ENCODE data around the gene IMMP2L. TPM values are rescaled to one million over a fixed set of nuclear protein-coding genes. Genes with fewer than 3 reads are reported as not detected.

IMMP2L gene
- total and polyA plus RNA-seq, 8 donors, result 2.5 to 40.8 (median 20.0) TPM; not detected in 1

GRCh38 chr7:111235709-111236108, 326.6 kb downstream of the IMMP2L start:
- TF ChIP-seq CTCF (IDR thresholded peaks at IDR 0.05) (no peak), POLR2A (IDR thresholded peaks at IDR 0.05) (no peak), EP300 (IDR thresholded peaks at IDR 0.05) (no peak), POLR2AphosphoS5 (IDR thresholded peaks at IDR 0.05) (no peak)
- Histone ChIP-seq H3K27me3 (no peaks in the 10 kb centered on the region), H3K36me3 (peaks cover 0 to 4% (median 2%) of the 10 kb centered on the region in 4 donors), H3K4me1 (peaks cover 0 to 6% (median 0%) of the 10 kb centered on the region in 4 donors), H3K9me3 (peaks cover 0 to 4% (median 0%) of the 10 kb centered on the region in 4 donors), H3K27ac (no peak overlapping the region), H3K4me3 (no peak overlapping the region)
- intact Hi-C loops (cut with DNase I; ENCODE audit: low total_unique reads), result no loop called here
- DNase-seq, result no peak

- H3K4me3 ChIP-seq, result no peak overlapping the region
- intact Hi-C loops (cut with DNase I; ENCODE audit: low total_unique reads), result no loop called here
- H3K9me3 ChIP-seq, result peaks cover 0 to 4% (median 0%) of the 10 kb centered on the region in 4 donors
- WGBS, 5 donors, result 69 to 80% (median 71%) methylated on average over 3 of the region's 3 CpGs
- H3K27ac ChIP-seq, result no peak overlapping the region
- H3K36me3 ChIP-seq, result peaks cover 0 to 4% (median 2%) of the 10 kb centered on the region in 4 donors
- peaks cover 0 to 6% (median 0%) of the 10 kb centered on the region in 4 donors for H3K4me1 ChIP-seq
- DNase-seq, result no peak
- H3K27me3 ChIP-seq, result no peaks in the 10 kb centered on the region
- no peak for TF ChIP-seq POLR2AphosphoS5 (IDR thresholded peaks at IDR 0.05)
- no peak for TF ChIP-seq CTCF (IDR thresholded peaks at IDR 0.05)
- no peak for TF ChIP-seq POLR2A (IDR thresholded peaks at IDR 0.05)
- TF ChIP-seq EP300 (IDR thresholded peaks at IDR 0.05), result no peak
These were observed 329.8 kb downstream of the IMMP2L start for GRCh38 chr7:111232249-111233084.

GRCh38 chr7:111229916-111230315, 332.4 kb downstream of the IMMP2L start:
- Histone ChIP-seq H3K9me3 (no peaks in the 10 kb centered on the region), H3K36me3 (peaks cover 0 to under 1% (median 0%) of the 10 kb centered on the region in 4 donors), H3K4me1 (peaks cover 0 to 6% (median 0%) of the 10 kb centered on the region in 4 donors), H3K4me3 (no peak overlapping the region), H3K27me3 (no peaks in the 10 kb centered on the region), H3K27ac (no peak overlapping the region)
- intact Hi-C loops (cut with DNase I; ENCODE audit: low total_unique reads), result no loop called here
- TF ChIP-seq CTCF (IDR thresholded peaks at IDR 0.05), result no peak
- no peak for TF ChIP-seq POLR2AphosphoS5 (IDR thresholded peaks at IDR 0.05)
- 46 to 79% (median 73%) methylated on average over 2 of the region's 2 CpGs for WGBS, 5 donors
- DNase-seq, result no peak

- Histone ChIP-seq H3K27me3 (no peaks in the 10 kb centered on the region), H3K27ac (no peak overlapping the region), H3K36me3 (no peaks in the 10 kb centered on the region), H3K9me3 (no peaks in the 10 kb centered on the region), H3K4me1 (peaks cover 0 to 6% (median 0%) of the 10 kb centered on the region in 4 donors), H3K4me3 (no peak overlapping the region)
- DNase-seq, result no peak
- WGBS, 5 donors, result 92 to 97% (median 95%) methylated on average over 4 of the region's 4 CpGs
- intact Hi-C loops (cut with DNase I; ENCODE audit: low total_unique reads), result no loop called here
- TF ChIP-seq EP300 (IDR thresholded peaks at IDR 0.05) (no peak), CTCF (IDR thresholded peaks at IDR 0.05) (no peak), POLR2AphosphoS5 (IDR thresholded peaks at IDR 0.05) (no peak)
These were observed 333.0 kb downstream of the IMMP2L start for GRCh38 chr7:111229181-111229740.
